NCI-H2107 treated with DMSO at 0.1 percent for 48 hours (cell line): ENCODE data around the gene OR6C70.
"Not testable (repeated sequence)": the region's sequence is repeated elsewhere in the genome, so short reads cannot be mapped to it uniquely, and the experiment has no call there.

Experiments used
- DNase-seq: peaks from one replicate; lab custom pipeline; 2025; ENCODE audit not compliant: unreplicated experiment; lab: John Stamatoyannopoulos, UW

The OR6C70 gene

GRCh38 chr12:55470088-55470829 lies at the start of gene OR6C70:
TSS of gene OR6C70 (minus strand) at chr12:55470138. CDS start at chr12:55470138, 0 bp downstream.
- no peak for DNase-seq

DNA sequence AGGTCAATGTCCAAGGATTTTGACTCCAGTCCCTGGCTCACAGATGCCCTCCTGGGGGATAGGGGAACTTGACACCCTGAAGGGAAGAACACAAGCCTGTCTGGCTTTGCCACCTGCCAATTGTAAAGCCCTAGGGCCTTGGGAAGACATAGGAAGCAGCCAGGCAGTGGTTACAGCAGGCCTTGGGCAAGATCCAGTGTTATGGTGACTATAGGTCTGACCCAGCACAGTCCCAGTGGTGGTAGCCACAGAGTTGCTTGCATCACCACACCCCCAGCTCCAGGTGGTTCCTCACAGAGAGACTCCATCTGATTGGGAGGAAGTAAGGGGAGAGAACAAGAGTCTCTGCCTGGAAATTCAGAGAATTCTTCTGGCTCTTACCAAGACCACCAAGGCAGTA lies 46.5 kb upstream of the OR6C70 start:
- DNase-seq, result no peak

DNA sequence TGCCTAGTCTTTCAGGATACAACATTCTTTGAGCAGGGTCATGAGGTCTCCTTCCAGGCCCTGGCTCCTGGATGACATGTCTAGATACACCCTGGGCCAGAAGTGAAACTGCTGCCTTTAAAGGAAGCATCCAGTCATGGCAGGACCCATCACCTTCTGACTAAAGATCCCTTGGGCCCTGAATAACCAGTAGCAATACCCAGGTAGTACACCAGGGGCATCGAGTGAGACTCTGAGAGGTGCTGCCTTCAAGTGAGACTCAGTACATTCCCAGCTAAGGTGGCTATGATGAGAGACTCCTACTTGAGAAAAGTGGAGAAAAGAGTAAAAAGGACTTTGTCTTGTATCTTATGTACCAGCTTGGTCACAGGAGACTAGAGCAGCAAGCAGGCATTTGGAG lies 45.8 kb upstream of the OR6C70 start:
- DNase-seq, result no peak

GRCh38 chr12:55501601-55502000 lies 31.7 kb upstream of the OR6C70 start:
- DNase-seq, result no peak

GRCh38 chr12:55499810-55500252 lies 29.9 kb upstream of the OR6C70 start:
- no peak for DNase-seq

DNA sequence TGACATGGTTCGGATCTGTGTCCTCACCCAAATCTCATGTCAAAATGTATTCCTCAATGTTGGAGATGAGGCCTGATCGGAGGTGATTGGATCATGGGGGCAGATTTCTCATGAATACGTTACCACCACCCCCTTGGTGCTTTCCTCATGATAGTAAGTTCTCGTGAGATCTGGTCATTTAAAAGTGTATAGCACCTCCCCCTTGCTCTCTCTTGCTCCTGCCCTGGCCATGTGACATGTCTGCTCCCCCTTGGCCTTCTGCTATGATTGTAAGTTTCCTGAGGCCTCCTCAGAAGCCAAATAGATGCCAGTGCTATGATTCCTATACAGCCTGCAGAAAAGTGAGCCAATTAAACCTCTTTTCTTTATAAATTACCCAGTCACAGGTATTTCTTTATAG lies 29.3 kb upstream of the OR6C70 start:
- no peak for DNase-seq

GRCh38 chr12:55495490-55495889 lies 25.6 kb upstream of the OR6C70 start:
- DNase-seq, result no peak

DNA sequence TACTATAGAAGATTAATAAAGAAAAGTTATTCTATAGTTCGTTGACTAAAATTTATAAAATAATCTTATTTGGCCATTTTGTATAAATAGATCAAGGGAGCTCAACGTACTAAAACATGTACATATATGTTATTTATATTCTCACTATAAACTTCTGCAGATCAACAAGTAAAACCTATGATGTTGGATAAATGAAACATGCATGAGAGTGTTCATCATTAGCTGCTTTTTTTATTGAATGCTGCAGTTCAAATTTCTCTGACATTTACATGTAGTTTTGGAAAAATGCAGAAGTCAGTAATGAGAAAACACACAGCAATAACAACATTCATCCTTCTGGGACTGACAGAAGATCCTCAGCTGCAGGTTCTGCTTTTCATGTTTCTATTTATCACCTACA lies 22.1 kb upstream of the OR6C70 start, which contains the start of gene OR6C68:
TSS of gene OR6C68 (plus strand) at position 301 of the 400 bp plus-strand sequence. CDS start at position 301, 0 bp downstream.
- no peak for DNase-seq

GRCh38 chr12:55484284-55484683 lies 14.3 kb upstream of the OR6C70 start:
- DNase-seq, result not testable (repeated sequence)

DNA sequence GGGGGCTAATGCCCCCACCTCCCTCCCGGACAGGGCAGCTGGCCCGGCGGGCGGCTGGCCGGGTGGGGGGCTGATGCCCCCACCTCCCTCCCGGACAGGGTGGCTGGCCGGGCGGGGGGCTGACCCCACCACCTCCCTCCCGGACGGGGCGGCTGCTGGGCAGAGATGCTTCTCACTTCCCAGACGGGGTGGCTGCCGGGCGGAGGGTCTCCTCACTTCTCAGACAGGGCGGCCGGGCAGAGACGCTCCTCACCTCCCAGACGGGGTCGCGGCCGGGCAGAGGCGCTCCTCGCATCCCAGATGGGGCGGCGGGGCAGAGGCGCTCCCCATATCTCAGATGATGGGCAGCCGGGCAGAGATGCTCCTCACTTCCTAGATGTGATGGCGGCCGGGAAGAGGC lies 9.2 kb upstream of the OR6C70 start:
- DNase-seq, result not testable (repeated sequence)

DNA sequence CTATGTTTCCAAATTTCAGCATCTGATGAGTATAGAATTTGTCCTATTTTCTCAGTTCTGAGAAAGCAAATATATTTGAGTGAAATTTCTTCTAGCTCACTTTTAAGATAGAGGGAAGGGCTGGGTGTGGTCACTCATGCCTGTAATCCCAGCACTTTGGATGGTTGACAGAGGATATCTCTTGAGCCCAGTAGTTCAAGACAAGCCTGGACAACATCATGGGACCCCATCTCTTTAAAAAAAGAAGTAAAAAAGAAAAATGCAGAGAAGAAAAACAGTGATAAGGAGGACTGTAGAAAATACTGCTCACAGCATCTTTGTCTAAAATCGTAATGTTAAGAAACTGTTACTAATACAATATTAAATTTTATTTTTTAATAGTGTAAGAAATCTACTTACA lies 2.3 kb upstream of the OR6C70 start:
- no peak for DNase-seq

GRCh38 chr12:55469291-55469690 lies 647 bp downstream of the OR6C70 start:
- DNase-seq, result no peak

- no peak for DNase-seq
Measured at GRCh38 chr12:55467836-55468235, 2.1 kb downstream of the OR6C70 start.

DNA sequence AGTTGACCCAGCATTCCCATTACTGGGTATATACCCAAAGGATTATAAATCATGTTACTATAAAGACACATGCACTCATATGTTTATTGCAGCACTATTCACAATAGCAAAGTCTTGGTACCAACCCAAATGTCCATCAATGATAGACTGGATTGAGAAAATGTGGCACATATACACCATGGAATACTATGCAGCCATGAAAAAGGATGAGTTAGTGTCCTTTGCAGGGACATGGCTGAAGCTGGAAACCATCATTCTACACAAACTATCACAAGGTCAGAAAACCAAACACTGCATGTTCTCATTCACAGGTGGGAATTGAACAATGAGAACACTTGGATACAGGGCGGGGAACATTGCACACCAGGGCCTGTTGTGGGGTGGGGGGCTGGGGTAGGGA lies 5.0 kb downstream of the OR6C70 start:
- not testable (repeated sequence) for DNase-seq

GRCh38 chr12:55448825-55449224 lies 21.1 kb downstream of the OR6C70 start:
- DNase-seq, result no peak

GRCh38 chr12:55446326-55446725 lies 23.6 kb downstream of the OR6C70 start:
- no peak for DNase-seq

- no peak for DNase-seq
Measured at GRCh38 chr12:55445357-55445756, 24.6 kb downstream of the OR6C70 start.

DNA sequence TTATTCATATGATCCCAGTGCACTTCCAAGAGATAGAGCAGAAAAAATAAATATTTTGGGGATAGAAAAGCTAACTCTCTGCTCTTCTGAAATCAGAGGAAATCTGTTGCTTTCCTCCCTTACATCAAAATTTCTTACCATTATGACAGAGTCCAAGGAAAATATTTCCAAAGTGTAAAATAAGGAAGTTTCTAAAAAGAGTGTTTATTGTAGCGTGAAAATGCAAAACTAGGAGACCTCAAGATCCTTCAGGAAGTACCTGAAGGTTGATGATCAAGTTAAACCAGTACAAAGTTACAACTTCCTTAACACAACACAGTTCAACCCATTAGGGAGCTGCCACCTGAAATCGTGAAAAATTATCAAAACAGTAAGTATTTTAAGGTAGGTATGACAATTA lies 26.2 kb downstream of the OR6C70 start, which contains the start of gene OR6C2:
TSS of gene OR6C2 (plus strand) at position 301 of the 400 bp plus-strand sequence. CDS start 8,138 bp downstream, outside the sequence.
- no peak for DNase-seq

- not testable (repeated sequence) for DNase-seq
Measured at GRCh38 chr12:55441233-55441632, 28.7 kb downstream of the OR6C70 start.

DNA sequence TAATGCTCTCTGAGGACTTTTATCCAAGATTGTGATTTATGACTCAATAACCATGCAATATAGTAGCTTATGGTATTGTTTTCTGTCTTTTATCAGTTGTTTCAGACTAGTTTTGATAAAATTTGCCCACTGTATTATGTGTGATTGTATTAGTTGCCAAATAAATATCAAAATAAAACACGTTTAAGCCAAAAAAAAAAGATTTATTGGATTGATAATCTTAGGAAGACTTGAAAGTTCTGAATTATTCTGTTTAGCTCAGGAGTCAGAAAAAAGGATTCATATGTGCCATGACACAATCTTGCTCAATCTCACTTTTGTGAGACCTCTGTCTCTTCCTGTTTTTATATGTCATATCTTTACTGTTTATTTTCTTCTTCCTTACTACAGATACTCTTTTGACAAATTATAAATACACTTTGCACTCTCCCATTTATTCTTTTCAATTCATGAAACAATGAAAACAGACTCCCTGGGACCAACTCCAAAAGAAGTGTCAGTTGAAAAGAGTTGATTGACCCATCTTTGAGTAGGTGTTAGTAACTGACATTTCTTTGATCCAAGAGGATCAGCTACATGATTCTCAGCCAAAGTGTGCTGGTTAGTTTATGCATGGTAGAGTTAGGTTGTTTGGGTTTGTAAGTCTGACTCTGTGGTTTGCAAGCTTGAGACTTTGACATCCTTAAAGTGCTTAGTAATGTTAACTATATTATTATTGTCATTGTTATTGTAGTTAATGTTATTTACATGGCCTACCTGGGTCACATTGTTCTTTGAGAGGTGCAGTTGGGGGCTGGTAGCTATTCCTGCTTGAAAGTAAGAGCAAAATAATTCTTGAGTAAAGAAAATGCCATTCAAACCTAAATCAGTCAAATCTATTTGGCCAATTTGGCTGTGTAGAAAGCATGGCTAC lies 41.4 kb downstream of the OR6C70 start:
- DNase-seq, result no peak

DNA sequence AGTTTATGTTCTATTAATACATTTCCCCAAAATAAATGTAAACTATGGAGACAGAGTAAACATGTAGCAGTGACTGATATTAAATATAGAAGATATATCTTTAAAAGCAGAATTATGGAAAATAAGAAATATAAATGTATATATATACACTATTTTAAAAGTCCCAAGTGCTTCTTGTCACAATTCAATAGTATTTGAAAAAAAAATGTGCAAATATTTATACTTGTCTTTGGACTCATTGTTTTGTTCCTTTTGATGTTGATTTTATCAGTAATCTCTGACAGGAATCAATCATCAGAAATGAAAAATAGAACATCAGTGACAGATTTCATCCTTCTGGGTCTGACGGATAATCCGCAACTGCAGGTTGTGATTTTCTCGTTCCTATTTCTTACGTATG lies 44.0 kb downstream of the OR6C70 start, which contains the start of gene OR6C76:
TSS of gene OR6C76 (plus strand) at position 301 of the 400 bp plus-strand sequence. CDS start at position 301, 0 bp downstream.
- no peak for DNase-seq
